Activated naive CD8-positive, alpha-beta T cell treated with anti-CD3 and anti-CD28 coated beads, Interleukin-2, amount 50 U/mL, for 24 hours (primary cell): ENCODE results near the gene GRIA4.
"Not testable (repeated sequence)": the region's sequence is repeated elsewhere in the genome, so short reads cannot be mapped to it uniquely, and the experiment has no call there.

Experiments
- ATAC-seq: fragments of 150-1000 bp; cut with Tn5 transposase; one replicate; pipeline ENCODE4 v1.10.0; 2021
- DNase-seq: peaks from one replicate; pipeline ENCODE4 v3.0.0; 2021
- H3K27ac Mint-ChIP-seq: one replicate; pipeline ENCODE4 v1.8.0; 2021; ENCODE audit warnings: mild to moderate bottlenecking, mixed read lengths
- H3K27me3 Mint-ChIP-seq: one replicate; pipeline ENCODE4 v1.8.0; 2021; ENCODE audit warnings: mixed read lengths
- H3K36me3 Mint-ChIP-seq: one replicate; pipeline ENCODE4 v1.8.0; 2021; ENCODE audit warnings: low read depth, mixed read lengths
- H3K4me1 Mint-ChIP-seq: one replicate; pipeline ENCODE4 v1.8.0; 2021; ENCODE audit warnings: mixed read lengths
- H3K4me3 Mint-ChIP-seq: one replicate; pipeline ENCODE4 v1.8.0; 2021; ENCODE audit warnings: mild to moderate bottlenecking, moderate library complexity, mixed read lengths
- H3K9me3 Mint-ChIP-seq: one replicate; pipeline ENCODE4 v1.8.0; 2021; ENCODE audit warnings: mixed read lengths

Gene GRIA4

DNA sequence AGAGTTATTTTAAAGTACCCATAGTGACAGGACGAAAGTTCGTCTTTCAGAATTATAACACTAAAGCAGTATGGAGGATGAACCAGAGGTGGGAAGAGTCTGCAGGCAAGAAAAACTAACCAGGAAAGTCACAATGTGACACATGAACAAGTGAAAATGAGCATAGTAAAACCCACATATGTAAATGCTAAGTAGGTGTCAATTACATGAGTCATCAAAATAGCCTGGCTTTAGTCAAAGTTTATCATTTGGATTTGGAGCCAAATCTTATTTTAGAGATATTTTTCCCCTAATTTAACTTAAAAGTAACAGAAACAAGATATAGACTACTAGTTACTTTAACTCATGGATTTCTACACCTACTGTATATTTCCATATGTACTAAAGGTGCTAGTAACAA is 159.8 kb downstream of the GRIA4 start:
- Mint-ChIP-seq H3K4me3 (no peak overlapping the region), H3K27ac (no peak overlapping the region), H3K27me3 (peaks cover 2% of the 10 kb centered on the region), H3K4me1 (no peaks in the 10 kb centered on the region), H3K9me3 (peaks cover 5% of the 10 kb centered on the region), H3K36me3 (no peaks in the 10 kb centered on the region)
- ATAC-seq (no peak), DNase-seq (no peak)

DNA sequence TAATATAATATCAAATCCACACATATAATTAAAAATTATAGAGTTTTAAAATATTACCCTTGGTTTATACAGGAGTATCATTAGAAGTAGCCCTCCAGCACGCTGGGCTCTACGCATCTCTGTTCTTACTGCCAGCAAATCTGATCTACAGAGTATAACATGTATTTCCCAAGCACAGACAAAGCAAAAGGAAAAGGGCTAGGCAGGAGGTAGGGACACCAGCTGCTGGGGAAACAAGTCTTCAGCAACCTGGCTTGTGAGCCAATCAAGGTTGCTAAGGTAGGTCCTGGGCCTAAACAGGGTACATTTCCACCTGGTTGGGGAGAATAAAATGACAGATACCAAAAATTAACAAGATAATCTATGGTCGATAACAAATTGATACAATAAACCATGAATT is 163.6 kb downstream of the GRIA4 start:
- DNase-seq, H3K27ac Mint-ChIP-seq, H3K27me3 Mint-ChIP-seq, H3K36me3 Mint-ChIP-seq, H3K4me1 Mint-ChIP-seq, ATAC-seq, H3K9me3 Mint-ChIP-seq, H3K4me3 Mint-ChIP-seq: not testable (repeated sequence)

DNA sequence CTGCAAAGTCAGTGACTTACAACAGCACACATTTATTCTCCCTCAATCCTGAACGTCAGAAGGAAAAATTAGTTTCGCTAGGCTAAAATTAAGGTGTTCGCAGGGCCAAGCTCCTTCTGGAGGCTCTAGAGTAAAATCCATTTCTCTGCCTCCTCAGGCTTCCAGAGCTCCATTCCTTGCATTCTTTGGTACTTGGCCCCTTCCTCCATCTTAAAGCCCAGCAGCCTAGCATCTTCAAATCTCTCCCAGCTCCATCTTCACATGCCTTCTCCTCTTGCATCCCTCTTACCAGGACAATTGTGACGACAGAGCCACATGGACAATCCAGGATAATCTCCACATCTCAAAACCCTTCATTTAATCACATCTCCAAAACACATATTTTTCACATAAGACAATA is 165.0 kb downstream of the GRIA4 start:
- Mint-ChIP-seq H3K36me3 (no peaks in the 10 kb centered on the region), H3K27me3 (no peaks in the 10 kb centered on the region), H3K27ac (no peak overlapping the region), H3K4me3 (no peak overlapping the region), H3K4me1 (no peaks in the 10 kb centered on the region), H3K9me3 (no peaks in the 10 kb centered on the region)
- DNase-seq (no peak), ATAC-seq (no peak)

DNA sequence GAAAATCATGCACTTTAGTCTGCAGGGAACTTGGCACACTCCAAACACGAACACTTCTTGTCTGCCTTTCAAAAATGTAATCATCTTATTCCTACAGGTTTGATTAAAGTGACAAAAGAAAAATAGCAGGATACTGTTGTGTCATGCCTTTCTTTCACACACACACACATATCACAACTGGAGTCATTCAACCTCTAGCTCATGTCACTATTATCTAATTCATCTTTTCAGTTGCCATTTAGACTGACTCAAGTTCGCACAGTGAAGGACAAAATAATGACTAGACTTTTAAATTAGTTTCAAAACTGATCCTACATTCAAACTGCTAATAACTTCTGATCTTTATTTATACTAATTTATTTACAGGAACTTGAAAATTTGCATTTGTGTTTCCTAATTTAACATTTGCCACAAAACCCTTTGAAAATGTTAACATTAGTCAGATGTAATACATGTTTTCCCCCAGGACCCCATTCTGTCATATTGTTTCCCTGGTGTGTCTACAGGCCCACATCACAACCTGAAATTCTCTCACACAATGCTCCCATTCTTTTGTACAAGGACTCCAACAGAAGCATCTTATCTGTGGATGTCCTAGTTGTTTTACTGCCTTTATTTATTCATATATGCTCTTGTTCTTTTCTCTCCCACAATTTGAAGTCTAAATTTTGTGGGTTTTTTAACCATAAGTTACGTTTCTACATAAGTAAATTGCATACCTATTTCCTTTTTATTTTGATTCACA is 171.1 kb downstream of the GRIA4 start:
- DNase-seq: no peak

DNA sequence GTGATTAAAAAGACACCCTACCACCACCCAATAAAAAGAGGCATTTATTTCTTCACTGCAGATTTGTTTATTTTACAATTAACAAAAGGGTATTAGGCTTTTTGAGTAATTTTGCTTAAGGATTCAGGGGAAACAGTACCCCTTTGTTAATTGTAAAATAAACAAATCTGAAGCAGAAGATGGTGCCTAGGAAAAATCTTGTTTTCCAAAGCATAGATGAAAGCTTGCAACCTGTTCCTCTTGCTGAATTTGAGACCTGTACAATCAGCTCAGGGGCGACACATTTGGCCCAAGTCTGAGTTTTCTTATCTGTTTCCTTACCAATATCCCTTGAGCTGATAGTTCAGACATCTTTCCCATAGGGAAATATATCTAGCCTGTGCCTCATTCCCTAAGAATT is 171.9 kb downstream of the GRIA4 start:
- Mint-ChIP-seq H3K9me3 (no peaks in the 10 kb centered on the region), H3K36me3 (no peaks in the 10 kb centered on the region), H3K27me3 (no peaks in the 10 kb centered on the region), H3K4me1 (no peaks in the 10 kb centered on the region), H3K4me3 (no peak overlapping the region), H3K27ac (no peak overlapping the region)
- ATAC-seq: no peak
- no peak for DNase-seq

More for the DNA sequence above, 171.1 kb downstream of the GRIA4 start:
- ATAC-seq: no peak
- H3K27ac Mint-ChIP-seq: no peak overlapping the region
- H3K36me3 Mint-ChIP-seq: no peaks in the 10 kb centered on the region
- no peak overlapping the region for H3K4me3 Mint-ChIP-seq
- no peaks in the 10 kb centered on the region for H3K9me3 Mint-ChIP-seq
- H3K4me1 Mint-ChIP-seq: no peaks in the 10 kb centered on the region
- no peaks in the 10 kb centered on the region for H3K27me3 Mint-ChIP-seq

DNA sequence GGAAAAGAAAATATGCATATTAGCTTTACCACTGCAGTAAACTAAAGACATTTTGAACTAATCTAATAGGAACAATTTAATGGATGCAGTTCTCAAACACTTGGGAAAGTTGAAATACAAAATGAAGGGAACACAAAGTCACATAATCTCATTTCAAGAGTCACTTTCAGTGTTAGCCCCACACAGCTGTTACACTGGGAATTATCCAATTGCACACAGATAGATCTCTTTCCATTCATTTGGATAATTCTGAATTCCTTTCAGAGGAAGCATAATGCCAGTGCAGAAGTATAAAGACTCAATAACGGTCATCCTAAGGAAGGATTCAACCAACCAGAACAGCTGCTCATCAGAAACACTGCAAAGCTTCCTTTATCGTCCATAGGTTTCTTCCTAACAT is 173.3 kb downstream of the GRIA4 start:
- H3K9me3 Mint-ChIP-seq: no peaks in the 10 kb centered on the region
- no peaks in the 10 kb centered on the region for H3K4me1 Mint-ChIP-seq
- H3K36me3 Mint-ChIP-seq: no peaks in the 10 kb centered on the region
- no peak for ATAC-seq
- DNase-seq: no peak
- no peaks in the 10 kb centered on the region for H3K27me3 Mint-ChIP-seq
- no peak overlapping the region for H3K4me3 Mint-ChIP-seq
- no peak overlapping the region for H3K27ac Mint-ChIP-seq

DNA sequence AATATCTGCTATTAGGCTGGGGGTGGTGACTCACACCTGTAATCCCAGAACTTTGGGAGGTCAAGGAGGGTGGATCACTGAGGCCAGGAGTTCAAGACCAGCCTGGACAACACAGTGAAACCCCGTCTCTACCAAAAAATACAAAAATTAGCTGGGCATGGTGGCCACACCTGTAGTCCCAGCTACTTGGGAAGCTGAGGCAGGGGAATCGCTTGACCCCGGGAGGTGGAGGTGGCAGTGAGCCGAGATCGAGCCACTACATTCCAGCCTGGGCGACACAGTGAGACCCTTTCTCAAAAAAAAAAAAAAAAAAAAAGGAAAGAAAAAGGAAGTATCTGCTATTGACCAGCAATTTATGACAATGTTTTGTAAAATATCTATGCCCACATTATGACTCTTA is 176.0 kb downstream of the GRIA4 start:
- not testable (repeated sequence) for H3K27ac Mint-ChIP-seq, ATAC-seq, H3K9me3 Mint-ChIP-seq, H3K4me1 Mint-ChIP-seq, H3K27me3 Mint-ChIP-seq, H3K36me3 Mint-ChIP-seq, H3K4me3 Mint-ChIP-seq, DNase-seq

DNA sequence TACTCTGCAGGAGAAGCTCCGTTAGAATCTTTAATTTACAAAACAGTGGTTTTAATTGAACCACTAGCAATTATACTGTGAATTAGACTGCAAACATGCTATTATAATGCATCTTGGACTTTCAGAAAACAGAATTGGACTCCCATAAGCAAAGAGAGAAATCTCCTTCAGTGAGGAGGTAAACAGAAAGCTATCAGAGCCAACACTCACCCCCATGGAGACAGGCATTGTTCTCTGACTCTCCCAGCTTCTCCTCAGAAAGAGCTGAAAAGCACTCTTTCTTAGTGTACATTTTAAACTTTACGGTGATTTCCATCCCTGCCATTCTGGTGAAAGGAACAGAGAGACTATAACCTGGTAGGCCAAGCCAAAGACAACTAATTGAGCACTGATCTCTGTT is 176.9 kb downstream of the GRIA4 start:
- no peak for ATAC-seq
- H3K27ac Mint-ChIP-seq: no peak overlapping the region
- no peaks in the 10 kb centered on the region for H3K9me3 Mint-ChIP-seq

DNA sequence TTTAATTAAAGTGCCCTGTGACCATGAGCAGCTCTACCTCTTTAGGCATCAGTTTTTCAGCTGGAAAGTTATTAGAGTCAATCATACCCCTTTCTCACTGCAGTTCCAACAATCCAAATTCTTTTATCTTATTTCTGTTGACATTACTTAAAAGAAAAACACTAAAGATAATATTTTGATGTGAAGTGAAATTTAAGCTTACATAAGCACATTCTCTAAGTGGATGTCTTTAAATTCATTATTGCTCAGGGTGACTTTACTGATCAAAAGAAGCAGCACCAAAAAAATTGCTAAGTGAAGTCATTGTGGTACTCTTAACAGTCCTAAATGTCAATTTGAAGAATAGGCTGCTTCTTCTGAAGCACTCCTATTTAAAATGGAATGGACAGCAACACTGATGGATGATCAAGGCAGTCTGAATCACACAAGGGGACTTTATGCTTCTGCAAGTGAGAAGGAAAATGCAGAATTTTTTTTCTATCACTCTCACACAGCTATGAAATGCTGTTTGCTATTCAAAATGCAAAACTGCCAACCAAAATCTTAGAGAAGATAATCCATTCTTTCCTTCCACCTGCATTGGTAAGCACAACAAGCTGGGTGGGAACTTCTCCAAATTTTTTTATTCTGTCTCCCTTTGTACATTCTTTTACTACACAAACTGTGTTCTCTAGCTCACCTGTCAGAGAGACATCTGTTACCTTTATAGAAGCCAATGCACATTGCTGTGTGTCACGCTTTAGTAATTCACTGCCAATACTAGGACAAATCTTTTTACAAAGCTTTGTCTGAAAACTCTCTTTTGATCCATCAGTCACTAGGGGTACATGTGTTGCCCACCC is 179.9 kb downstream of the GRIA4 start:
- DNase-seq: no peak
- Mint-ChIP-seq H3K27me3 (no peaks in the 10 kb centered on the region), H3K9me3 (no peaks in the 10 kb centered on the region), H3K4me1 (no peaks in the 10 kb centered on the region), H3K27ac (no peak overlapping the region), H3K36me3 (no peaks in the 10 kb centered on the region), H3K4me3 (no peak overlapping the region)
- ATAC-seq: no peak

More for the DNA sequence above, 176.9 kb downstream of the GRIA4 start:
- no peak for DNase-seq
- Mint-ChIP-seq H3K27me3 (no peaks in the 10 kb centered on the region), H3K4me3 (no peak overlapping the region), H3K4me1 (no peaks in the 10 kb centered on the region), H3K36me3 (no peaks in the 10 kb centered on the region)

DNA sequence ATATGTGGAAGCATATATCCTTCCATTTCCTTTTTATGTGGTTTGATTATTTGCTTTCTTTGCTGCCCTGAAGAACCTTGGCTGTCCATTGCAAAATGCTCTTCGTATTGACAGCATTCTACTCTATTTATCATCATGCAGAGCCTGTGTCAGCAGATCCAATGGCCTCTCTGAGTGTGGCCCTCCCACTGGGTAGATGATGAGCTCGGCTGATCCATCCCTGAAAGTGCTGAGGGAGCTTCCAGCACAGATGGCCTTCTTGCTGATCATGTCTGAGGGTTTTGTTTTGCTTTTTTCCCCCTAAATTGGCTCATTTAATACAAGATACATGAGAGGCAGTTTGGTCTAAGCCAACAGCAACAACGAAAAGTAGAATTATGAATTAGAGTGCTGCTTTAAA is 181.0 kb downstream of the GRIA4 start:
- ATAC-seq (no peak), DNase-seq (no peak)
- no peaks in the 10 kb centered on the region for H3K36me3 Mint-ChIP-seq
- H3K27me3 Mint-ChIP-seq: no peaks in the 10 kb centered on the region
- H3K27ac Mint-ChIP-seq: no peak overlapping the region
- H3K4me1 Mint-ChIP-seq: no peaks in the 10 kb centered on the region
- no peaks in the 10 kb centered on the region for H3K9me3 Mint-ChIP-seq
- H3K4me3 Mint-ChIP-seq: no peak overlapping the region

DNA sequence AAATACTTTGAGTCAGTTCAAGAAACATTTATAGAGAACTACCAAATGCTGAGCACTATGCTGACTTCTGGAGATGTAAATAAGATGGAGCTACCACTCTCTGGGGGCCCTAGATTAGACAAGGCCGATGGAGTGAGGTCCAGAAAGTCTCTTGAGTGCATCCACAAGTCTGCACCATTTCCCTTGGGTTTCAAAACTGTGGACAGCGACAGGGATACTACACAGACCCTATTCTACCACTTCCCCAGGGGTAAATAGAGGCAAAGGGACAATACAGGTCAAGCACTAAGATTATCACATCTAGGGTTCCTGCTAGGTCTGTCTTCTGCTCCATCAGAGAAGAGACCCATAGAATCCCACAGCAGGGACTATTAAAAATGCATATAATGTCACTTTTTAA is 183.2 kb downstream of the GRIA4 start:
- ATAC-seq: no peak
- DNase-seq: no peak
- Mint-ChIP-seq H3K36me3 (no peaks in the 10 kb centered on the region), H3K27me3 (no peaks in the 10 kb centered on the region), H3K9me3 (no peaks in the 10 kb centered on the region), H3K4me3 (no peak overlapping the region), H3K27ac (no peak overlapping the region), H3K4me1 (no peaks in the 10 kb centered on the region)

DNA sequence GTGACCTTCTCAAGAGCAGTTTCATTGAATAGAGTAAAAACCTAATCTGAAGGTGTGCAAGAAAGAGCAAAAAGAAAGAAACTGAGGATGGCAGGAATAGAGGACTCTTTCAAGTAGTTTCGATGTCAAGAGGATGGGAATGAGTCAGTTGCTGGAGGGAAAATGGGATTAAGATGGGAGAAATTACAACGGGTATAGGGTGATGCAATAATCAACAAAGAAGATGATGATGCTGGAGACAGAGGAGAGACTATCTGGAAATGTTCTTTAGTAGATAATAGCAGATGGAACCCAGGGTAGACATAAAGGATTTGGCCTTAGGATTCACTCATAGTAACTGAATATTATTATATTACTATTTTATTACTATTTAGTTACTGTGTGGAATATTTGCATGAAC is 189.4 kb downstream of the GRIA4 start:
- no peaks in the 10 kb centered on the region for H3K9me3 Mint-ChIP-seq
- H3K27ac Mint-ChIP-seq: no peak overlapping the region
- H3K36me3 Mint-ChIP-seq: no peaks in the 10 kb centered on the region
- ATAC-seq: no peak
- no peak overlapping the region for H3K4me3 Mint-ChIP-seq
- H3K27me3 Mint-ChIP-seq: no peaks in the 10 kb centered on the region
- no peak for DNase-seq
- H3K4me1 Mint-ChIP-seq: no peaks in the 10 kb centered on the region

DNA sequence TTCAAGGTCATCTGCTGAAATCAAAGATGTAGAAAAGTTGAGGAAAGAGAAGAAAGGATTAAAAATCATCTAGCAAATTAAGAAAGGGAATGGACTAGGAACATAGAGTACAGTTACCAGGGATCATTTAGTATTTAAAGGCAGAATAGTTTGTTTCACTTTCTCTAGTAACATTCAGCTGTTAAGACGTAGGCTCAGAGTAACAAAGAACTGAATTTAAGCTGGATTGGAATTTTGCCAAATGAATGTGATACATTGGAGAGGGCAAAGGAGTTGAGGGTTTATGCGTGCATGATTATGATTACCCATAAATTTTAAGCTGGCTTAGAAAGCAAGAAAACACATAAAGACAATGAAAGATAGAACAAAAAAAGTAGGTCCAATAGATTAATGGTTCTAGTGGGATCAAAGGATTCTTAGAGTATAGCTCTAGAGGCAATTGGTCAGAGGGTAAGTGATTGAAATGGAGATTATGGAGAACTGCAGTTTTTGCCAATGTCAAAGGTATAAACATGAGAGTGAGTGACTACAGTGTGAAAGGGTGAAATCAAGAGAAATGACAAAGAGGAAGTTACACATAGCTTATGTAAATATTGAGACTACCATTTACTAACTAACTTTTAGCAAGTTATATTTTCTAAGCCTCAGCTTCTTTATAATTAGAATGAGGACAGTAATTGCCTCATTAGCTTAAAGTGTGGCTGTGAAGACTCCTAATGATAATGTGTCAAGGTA is 190.0 kb downstream of the GRIA4 start:
- no peak for DNase-seq
- Mint-ChIP-seq H3K36me3 (no peaks in the 10 kb centered on the region), H3K27me3 (no peaks in the 10 kb centered on the region), H3K4me1 (no peaks in the 10 kb centered on the region), H3K9me3 (no peaks in the 10 kb centered on the region), H3K27ac (no peak overlapping the region), H3K4me3 (no peak overlapping the region)
- ATAC-seq: no peak

DNA sequence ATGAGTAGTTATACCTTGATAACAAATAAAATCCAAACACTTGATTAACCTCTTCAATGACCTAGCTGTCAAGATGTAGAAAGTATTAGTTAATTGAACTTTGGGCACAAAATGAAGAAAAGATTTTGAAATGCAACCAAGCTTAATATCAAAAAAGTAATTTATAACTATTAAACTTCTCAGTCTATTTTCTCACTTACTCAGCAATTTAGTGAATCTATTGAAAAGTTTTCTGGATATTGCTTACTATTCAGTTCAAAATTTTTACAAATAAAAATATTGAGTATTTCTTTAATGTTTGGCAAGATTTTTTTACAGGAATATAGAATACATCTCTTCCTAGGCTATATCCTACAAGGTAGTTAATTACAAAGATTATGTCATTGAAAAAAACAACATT is 192.5 kb downstream of the GRIA4 start:
- DNase-seq (no peak), ATAC-seq (no peak)
- H3K27me3 Mint-ChIP-seq: no peaks in the 10 kb centered on the region
- H3K9me3 Mint-ChIP-seq: no peaks in the 10 kb centered on the region
- H3K36me3 Mint-ChIP-seq: no peaks in the 10 kb centered on the region
- no peak overlapping the region for H3K4me3 Mint-ChIP-seq
- no peak overlapping the region for H3K27ac Mint-ChIP-seq
- no peaks in the 10 kb centered on the region for H3K4me1 Mint-ChIP-seq

DNA sequence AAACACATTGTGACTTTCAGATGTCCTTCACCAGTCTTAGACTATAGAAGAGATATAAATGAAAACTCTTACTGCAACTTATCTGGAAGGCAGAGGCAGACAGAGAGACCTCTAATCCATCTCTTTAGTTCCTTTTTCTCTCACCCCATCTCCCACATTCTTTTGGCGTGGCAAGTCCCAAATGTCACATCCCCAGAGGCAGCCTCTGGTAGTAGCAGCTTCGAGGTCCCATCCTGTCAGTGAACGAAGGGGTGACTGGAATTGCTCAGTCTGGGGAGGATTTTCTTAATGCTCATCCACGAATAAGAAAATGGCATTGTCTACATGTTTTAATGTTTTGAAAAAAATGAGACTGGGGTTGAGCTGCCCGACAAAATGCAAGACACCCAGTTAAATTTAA is 201.4 kb downstream of the GRIA4 start:
- H3K9me3 Mint-ChIP-seq: no peaks in the 10 kb centered on the region
- H3K27ac Mint-ChIP-seq: no peak overlapping the region
- DNase-seq (no peak), ATAC-seq (no peak)
- no peak overlapping the region for H3K4me3 Mint-ChIP-seq
- no peaks in the 10 kb centered on the region for H3K36me3 Mint-ChIP-seq
- H3K27me3 Mint-ChIP-seq: no peaks in the 10 kb centered on the region
- H3K4me1 Mint-ChIP-seq: no peaks in the 10 kb centered on the region
